HG03469 (cell line): ENCODE measurements around the gene ZNF429.
"Not testable (repeated sequence)": the region's sequence is repeated elsewhere in the genome, so short reads cannot be mapped to it uniquely, and the experiment has no call there.

Source experiments
- ATAC-seq: cut with Tn5 transposase; IDR thresholded peaks from one replicate; pipeline ENCODE4 v1.9.1; 2021; ENCODE audit warnings: mild to moderate bottlenecking, moderate library complexity, moderate number of reproducible peaks; ENCODE audit not compliant: unreplicated experiment

The ZNF429 gene

DNA sequence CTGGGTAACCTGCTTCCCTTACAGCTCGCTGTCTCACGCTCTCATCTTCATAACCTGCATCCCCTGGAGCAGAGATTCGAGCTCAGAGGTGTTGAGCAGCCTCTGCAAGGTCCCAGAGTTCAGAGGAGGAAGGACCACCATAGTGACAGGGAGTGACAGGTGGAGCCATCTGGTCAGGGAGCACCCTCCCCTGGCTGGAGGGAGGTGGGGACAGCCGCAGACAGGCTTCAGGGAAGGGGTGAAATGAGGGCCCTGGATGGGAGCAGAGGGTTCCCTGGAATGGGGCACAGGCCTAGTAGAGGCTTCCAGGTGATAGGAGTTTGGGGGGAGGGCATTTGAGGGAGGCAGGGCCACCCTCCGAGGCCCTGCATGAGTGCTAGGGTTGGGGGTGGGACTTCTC is 82.1 kb downstream of the ZNF429 start:
- ATAC-seq, result no peak

DNA sequence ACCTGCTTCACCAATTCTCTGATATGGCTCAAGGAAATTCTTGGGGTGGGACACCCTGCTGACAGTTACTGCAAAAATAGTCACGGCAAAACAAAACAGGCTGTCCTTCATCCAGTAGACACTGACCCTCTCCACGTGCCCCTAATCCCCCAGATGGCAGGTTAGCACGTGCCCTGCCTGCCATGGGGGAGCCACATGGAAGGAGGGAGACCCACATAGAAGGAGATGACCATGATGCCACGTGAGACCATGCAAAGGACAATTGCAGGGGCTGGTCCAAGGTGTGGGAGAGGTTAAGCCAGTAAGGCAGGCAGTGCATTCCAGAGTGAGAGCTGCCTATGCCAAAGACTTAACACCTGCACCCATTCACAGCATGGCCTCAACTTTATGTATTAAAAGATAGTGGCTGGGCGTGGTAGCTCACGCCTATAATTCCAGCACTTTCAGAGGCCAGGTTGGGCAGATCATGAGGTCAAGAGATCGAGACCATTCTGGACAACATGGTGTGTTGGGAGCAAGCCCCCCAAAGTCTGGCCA is 82.7 kb downstream of the ZNF429 start:
- ATAC-seq, result no peak

DNA sequence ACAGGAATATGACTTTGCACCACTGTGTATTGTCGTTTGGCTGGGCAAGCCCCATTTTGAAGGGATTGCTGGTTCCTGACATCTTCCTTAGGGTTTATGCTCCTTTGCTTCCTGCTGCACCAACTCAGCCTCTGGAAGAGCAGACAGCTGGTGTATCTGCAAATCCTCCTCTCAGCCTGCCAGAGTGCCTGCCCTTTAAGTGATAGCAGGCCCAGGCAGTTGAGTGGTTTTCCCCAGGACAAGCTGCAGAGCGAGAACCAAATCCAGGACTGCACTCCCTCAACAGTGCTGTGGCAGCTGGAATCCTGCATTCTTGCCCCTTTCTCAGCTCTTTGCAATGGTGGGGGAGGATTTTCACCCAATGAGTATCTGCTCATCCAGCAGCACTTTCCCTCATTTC is 85.5 kb downstream of the ZNF429 start:
- no peak for ATAC-seq

GRCh38 chr19:21593008-21593481 is 87.6 kb downstream of the ZNF429 start:
- ATAC-seq, result no peak

GRCh38 chr19:21593502-21593901 is 88.1 kb downstream of the ZNF429 start:
- ATAC-seq, result no peak

GRCh38 chr19:21593934-21594820 is 88.8 kb downstream of the ZNF429 start:
- no peak for ATAC-seq

GRCh38 chr19:21595185-21595584 is 89.8 kb downstream of the ZNF429 start:
- ATAC-seq, result no peak

- no peak for ATAC-seq
These were observed 96.8 kb downstream of the ZNF429 start for GRCh38 chr19:21602082-21602658.

- ATAC-seq, result not testable (repeated sequence)
These were observed 97.4 kb downstream of the ZNF429 start for GRCh38 chr19:21602659-21603430.

GRCh38 chr19:21603431-21604231 is 98.2 kb downstream of the ZNF429 start:
- no peak for ATAC-seq

DNA sequence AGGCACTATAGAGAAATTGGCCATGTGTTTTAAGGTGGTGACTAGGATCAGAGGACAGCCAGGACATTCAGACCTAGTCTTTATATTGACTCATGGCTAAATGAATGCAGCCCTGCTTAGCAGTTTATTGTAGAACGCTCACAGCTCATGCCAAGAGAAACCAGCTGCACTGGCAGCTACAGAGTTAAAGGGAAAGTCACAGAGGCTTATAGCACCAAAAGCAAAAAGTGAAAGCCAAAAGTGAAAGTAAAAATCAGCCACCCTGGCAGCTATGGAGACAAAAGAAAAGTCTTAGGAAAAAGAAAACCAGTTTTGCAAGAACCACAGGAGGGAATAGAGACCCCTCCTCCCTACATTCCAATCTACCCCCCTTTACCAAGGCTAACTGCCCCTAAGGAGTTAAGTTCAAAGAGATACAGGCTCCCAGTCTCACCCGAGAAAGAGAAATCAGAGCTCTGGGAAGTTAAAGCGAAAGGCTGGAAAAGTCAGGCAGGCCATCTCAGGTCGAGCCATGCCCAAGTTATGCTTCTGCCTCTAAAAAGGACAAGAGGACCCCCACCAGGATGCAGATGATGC is 99.0 kb downstream of the ZNF429 start:
- no peak for ATAC-seq
